HG02885 (cell line): ENCODE results near the gene TAF11L13.
"Not testable (repeated sequence)": the region's sequence is repeated elsewhere in the genome, so short reads cannot be mapped to it uniquely, and the experiment has no call there.

Experiments
- ATAC-seq: cut with Tn5 transposase; IDR thresholded peaks from one replicate; pipeline ENCODE4 v1.9.1; 2021; ENCODE audit warnings: mild to moderate bottlenecking; ENCODE audit not compliant: unreplicated experiment, poor library complexity

Gene TAF11L13

GRCh38 chr5:17631788-17632187 lies at the start of gene TAF11L13:
Gene TAF11L13, plus strand, starts transcription at chr5:17632088.
- ATAC-seq: not testable (repeated sequence)

GRCh38 chr5:17585658-17586057 lies 46.2 kb upstream of the TAF11L13 start, which contains the start of gene TAF11L7:
Gene TAF11L7, minus strand, starts transcription at chr5:17585758.
- ATAC-seq: not testable (repeated sequence)

GRCh38 chr5:17590860-17591259 lies 41.0 kb upstream of the TAF11L13 start, which contains the start of gene TAF11L8:
Gene TAF11L8, minus strand, starts transcription at chr5:17590960.
- not testable (repeated sequence) for ATAC-seq

GRCh38 chr5:17594255-17594654 lies 37.6 kb upstream of the TAF11L13 start, which contains the start of gene TAF11L9:
Gene TAF11L9, minus strand, starts transcription at chr5:17594394.
- ATAC-seq: not testable (repeated sequence)

GRCh38 chr5:17597728-17598127 lies 34.2 kb upstream of the TAF11L13 start, which contains the start of gene TAF11L10:
Gene TAF11L10, minus strand, starts transcription at chr5:17597828.
- ATAC-seq: not testable (repeated sequence)

- not testable (repeated sequence) for ATAC-seq
Measured at GRCh38 chr5:17603880-17604279, 28.0 kb upstream of the TAF11L13 start, which contains the start of gene TAF11L11. Gene TAF11L11, plus strand, starts transcription at chr5:17604183.

- ATAC-seq: no peak
Measured at GRCh38 chr5:17604951-17605350, 26.9 kb upstream of the TAF11L13 start.

GRCh38 chr5:17607461-17607860 lies 24.4 kb upstream of the TAF11L13 start:
- not testable (repeated sequence) for ATAC-seq

- not testable (repeated sequence) for ATAC-seq
Measured at GRCh38 chr5:17610092-17610491, 21.8 kb upstream of the TAF11L13 start, which contains the start of gene TAF11L12. Gene TAF11L12, plus strand, starts transcription at chr5:17610392.

- no peak for ATAC-seq
Measured at GRCh38 chr5:17614872-17615605, 16.8 kb upstream of the TAF11L13 start.

- ATAC-seq: no peak
Measured at GRCh38 chr5:17619354-17619753, 12.5 kb upstream of the TAF11L13 start.

GRCh38 chr5:17620627-17621026 lies 11.3 kb upstream of the TAF11L13 start:
- no peak for ATAC-seq

GRCh38 chr5:17625686-17626085 lies 6.2 kb upstream of the TAF11L13 start:
- no peak for ATAC-seq

- no peak for ATAC-seq
Measured at GRCh38 chr5:17634160-17634559, 2.3 kb downstream of the TAF11L13 start, which contains the start of gene TAF11L14. Gene TAF11L14, plus strand, starts transcription at chr5:17634460.

GRCh38 chr5:17649232-17649631 lies 17.3 kb downstream of the TAF11L13 start:
- not testable (repeated sequence) for ATAC-seq

- not testable (repeated sequence) for ATAC-seq
Measured at GRCh38 chr5:17655201-17655759, 23.4 kb downstream of the TAF11L13 start.

- ATAC-seq: no peak
Measured at GRCh38 chr5:17655921-17656320, 24.0 kb downstream of the TAF11L13 start.

GRCh38 chr5:17663182-17663581 lies 31.3 kb downstream of the TAF11L13 start:
- no peak for ATAC-seq

- ATAC-seq: no peak
Measured at GRCh38 chr5:17665836-17666235, 33.9 kb downstream of the TAF11L13 start.

- no peak for ATAC-seq
Measured at GRCh38 chr5:17666726-17667235, 34.9 kb downstream of the TAF11L13 start.

GRCh38 chr5:17670353-17670752 lies 38.5 kb downstream of the TAF11L13 start:
- ATAC-seq: no peak
